Liver (tissue), 9 donors: ENCODE results near the gene GPBP1L1. TPM values are rescaled to one million over a fixed set of nuclear protein-coding genes. Genes with fewer than 3 reads are reported as not detected.

Experiments used
- DNase-seq: peaks from one replicate; pipeline ENCODE4 v3.0.0-alpha.2; 2017; ENCODE audit warnings: low spot score
- H3K27ac ChIP-seq, 2 donors: one replicate each; pipeline ENCODE4 v1.7.0; 2013; ENCODE audit warnings: inconsistent platforms in 2 of 2, low read length in 2 of 2, control low read depth in 1 of 2, low read depth in 1 of 2, mild to moderate bottlenecking in 1 of 2
- H3K27me3 ChIP-seq, 4 donors: one replicate each; pipeline versions ENCODE4 v1.6.1 to v1.7.0; 2013; ENCODE audit warnings: low read length in 3 of 4, inconsistent platforms in 1 of 4, mild to moderate bottlenecking in 1 of 4, moderate library complexity in 1 of 4; ENCODE audit not compliant: control insufficient read depth in 4 of 4, insufficient read depth in 4 of 4
- H3K36me3 ChIP-seq, 4 donors: one replicate each; pipeline versions ENCODE4 v1.6.1 to v1.7.0; 2013; ENCODE audit warnings: low read length in 3 of 4, mild to moderate bottlenecking in 3 of 4, low read depth in 1 of 4, moderate library complexity in 1 of 4; ENCODE audit not compliant: control insufficient read depth in 4 of 4, insufficient read depth in 3 of 4
- H3K4me1 ChIP-seq, 4 donors: one replicate each; pipeline versions ENCODE4 v1.6.1 to v1.7.0; 2013; ENCODE audit warnings: low read length in 3 of 4, mild to moderate bottlenecking in 3 of 4, moderate library complexity in 1 of 4; ENCODE audit not compliant: control insufficient read depth in 4 of 4, insufficient read depth in 4 of 4
- H3K4me3 ChIP-seq, 3 donors: one replicate each; pipeline versions ENCODE4 v1.6.1 to v1.7.0; 2013; ENCODE audit warnings: low read length in 3 of 3, control low read depth in 1 of 3, low read depth in 1 of 3, mild to moderate bottlenecking in 1 of 3
- H3K9ac ChIP-seq, 2 donors: one replicate each; pipeline ENCODE4 v1.7.0; 2013; ENCODE audit warnings: low read length in 2 of 2, mild to moderate bottlenecking in 2 of 2, moderate library complexity in 2 of 2, control low read depth in 1 of 2, low read depth in 1 of 2
- H3K9me3 ChIP-seq, 4 donors: one replicate each; pipeline versions ENCODE4 v1.6.1 to v1.7.0; 2013; ENCODE audit warnings: low read length in 3 of 4; ENCODE audit not compliant: control insufficient read depth in 4 of 4
- EGR1 ChIP-seq, 2 donors: IDR thresholded peaks; 2 replicates each; pipeline ENCODE4 v1.6.1; 2016 to 2018; ENCODE audit warnings: antibody characterized with exemption in 2 of 2, low read depth in 2 of 2
- FOXA2 ChIP-seq: IDR thresholded peaks from 2 replicates; pipeline ENCODE4 v1.6.1; 2016; ENCODE audit warnings: antibody characterized with exemption
- GABPA ChIP-seq, 2 donors: IDR thresholded peaks in 1 of 2; conservative IDR thresholded peaks in 1 of 2; 2 replicates each; pipeline ENCODE4 v1.6.1; 2016; ENCODE audit warnings: antibody characterized with exemption in 2 of 2, mild to moderate bottlenecking in 1 of 2, moderate library complexity in 1 of 2
- HNF4A ChIP-seq, 2 donors: conservative IDR thresholded peaks; 2 replicates each; pipeline ENCODE4 v1.6.1; 2016; ENCODE audit warnings: antibody characterized with exemption in 2 of 2, mild to moderate bottlenecking in 2 of 2
- HNF4G ChIP-seq: IDR thresholded peaks from 2 replicates; pipeline ENCODE4 v1.6.1; 2016; ENCODE audit warnings: antibody characterized with exemption
- JUND ChIP-seq, 2 donors: IDR thresholded peaks; 2 replicates each; pipeline ENCODE4 v1.6.1; 2016; ENCODE audit warnings: antibody characterized with exemption in 2 of 2
- MAX ChIP-seq: IDR thresholded peaks from 2 replicates; pipeline ENCODE4 v1.6.1; 2016; ENCODE audit warnings: antibody characterized with exemption
- NR2F2 ChIP-seq: IDR thresholded peaks from 2 replicates; pipeline ENCODE4 v1.6.1; 2016; ENCODE audit warnings: antibody characterized with exemption
- RAD21 ChIP-seq, 2 donors: IDR thresholded peaks; 2 replicates each; pipeline ENCODE4 v1.6.1; 2016; ENCODE audit warnings: antibody characterized with exemption in 2 of 2, mild to moderate bottlenecking in 2 of 2
- RXRA ChIP-seq, 2 donors: IDR thresholded peaks; 2 replicates each; pipeline ENCODE4 v1.6.1; 2017 to 2018; ENCODE audit warnings: antibody characterized with exemption in 2 of 2, mild to moderate bottlenecking in 1 of 2
- SP1 ChIP-seq: IDR thresholded peaks from 2 replicates; pipeline ENCODE4 v1.6.1; 2018; ENCODE audit warnings: antibody characterized with exemption, mild to moderate bottlenecking
- TAF1 ChIP-seq: conservative IDR thresholded peaks from 2 replicates; pipeline ENCODE4 v1.6.1; 2016; ENCODE audit warnings: antibody characterized with exemption, mild to moderate bottlenecking
- YY1 ChIP-seq: IDR thresholded peaks from 2 replicates; pipeline ENCODE4 v1.6.1; 2016; ENCODE audit warnings: antibody characterized with exemption, mild to moderate bottlenecking
- WGBS: extraction: QIAGEN DNeasy Blood & Tissue Kit; methylation state at CpG from one replicate; pipeline ENCODE4 v1.1.7; 2013; 5-methylcytosine and 5-hydroxymethylcytosine counted together
- polyA plus RNA-seq, 2 donors: library from polyadenylated mRNA; stranded (reverse) in 1 of 2; unstranded in 1 of 2; fragments of 200-250 nt in 1 of 2; fragments of >200 nt in 1 of 2; fragmentation: Nextera tagmentation in 1 of 2; extraction: Ambion mirVana in 1 of 2; gene quantifications; one replicate each; pipeline versions ENCODE4 v1.2.1 to v1.2.3, GENCODE V29; 2013 to 2015
- total RNA-seq, 2 donors: library from RNA; depleted of rRNA; stranded (reverse); fragments of >200 nt; gene quantifications; one replicate each; pipeline ENCODE4 v1.2.3, GENCODE V29; 2014
- TF ChIP-seq, protein P1 (sequence below): IDR thresholded peaks from 2 replicates; pipeline ENCODE4 v1.6.1; 2016; ENCODE audit warnings: antibody characterized with exemption, mild to moderate bottlenecking
- TF ChIP-seq, protein P2 (sequence below): fragments of 150-350 bp; IDR thresholded peaks from 2 replicates; pipeline ENCODE4 v1.5.1; 2017; ENCODE audit warnings: improper control_type of control experiment, low read depth, low read length; ENCODE audit not compliant: missing input control
- TF ChIP-seq, protein P3 (sequence below): IDR thresholded peaks from 2 replicates; pipeline ENCODE4 v1.6.1; 2016; ENCODE audit warnings: antibody characterized with exemption
- TF ChIP-seq, protein P4 (sequence below): IDR thresholded peaks from 2 replicates; pipeline ENCODE4 v1.6.1; 2016; ENCODE audit warnings: antibody characterized with exemption
- donor health status: healthy.
- donor health status: healthy.
- donor health status: healthy.
- donor health status: healthy.
- donor health status: healthy.

GPBP1L1 gene
- total and polyA plus RNA-seq, 4 donors: 24.8 to 86.7 (median 53.5) TPM

DNA sequence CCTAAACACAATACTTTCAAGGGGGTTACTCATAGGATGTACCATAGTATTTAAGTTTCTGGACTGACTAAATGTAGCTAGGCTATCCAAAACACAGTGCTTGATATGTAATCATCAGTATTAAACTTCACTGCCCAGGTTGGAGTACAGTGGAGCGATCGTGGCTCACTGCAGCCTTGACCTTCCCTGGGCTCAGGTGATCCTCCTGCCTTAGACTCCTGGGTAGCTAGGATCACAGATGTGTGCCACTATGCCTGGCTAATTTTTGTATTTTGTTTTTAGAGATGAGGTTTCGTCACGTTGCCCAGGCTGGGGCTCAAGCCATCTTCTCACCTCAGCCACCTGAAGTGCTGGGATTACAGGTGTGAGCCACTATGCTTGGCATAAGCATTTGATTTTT, 91.9 kb downstream of the GPBP1L1 start:
- Histone ChIP-seq H3K36me3 (peaks cover 0 to 12% (median 6%) of the 10 kb centered on the region in 4 donors), H3K4me1 (peaks cover 0 to 8% (median 2%) of the 10 kb centered on the region in 4 donors), H3K9ac (no peak overlapping the region), H3K27ac (no peak overlapping the region), H3K9me3 (no peaks in the 10 kb centered on the region), H3K27me3 (no peaks in the 10 kb centered on the region), H3K4me3 (no peak overlapping the region)
- 96% methylated on average over 4 of the region's 4 CpGs for WGBS
- no peak for DNase-seq
- TF ChIP-seq HNF4G (no peak), TAF1 (no peak), SP1 (no peak), GABPA (IDR thresholded peaks at IDR 0.05 in 1 of 2, conservative IDR thresholded peaks at IDR 0.05 in 1 of 2) (no peak), EGR1 (IDR thresholded peaks at IDR 0.05; ENCODE audit: low read depth in 2 of 2) (no peak), HNF4A (conservative IDR thresholded peaks at IDR 0.05) (no peak), MAX (no peak), NR2F2 (no peak), FOXA2 (no peak), YY1 (no peak), RAD21 (IDR thresholded peaks at IDR 0.05) (no peak), JUND (IDR thresholded peaks at IDR 0.05) (no peak), RXRA (IDR thresholded peaks at IDR 0.05) (no peak)
- TF ChIP-seq, protein P1, sequence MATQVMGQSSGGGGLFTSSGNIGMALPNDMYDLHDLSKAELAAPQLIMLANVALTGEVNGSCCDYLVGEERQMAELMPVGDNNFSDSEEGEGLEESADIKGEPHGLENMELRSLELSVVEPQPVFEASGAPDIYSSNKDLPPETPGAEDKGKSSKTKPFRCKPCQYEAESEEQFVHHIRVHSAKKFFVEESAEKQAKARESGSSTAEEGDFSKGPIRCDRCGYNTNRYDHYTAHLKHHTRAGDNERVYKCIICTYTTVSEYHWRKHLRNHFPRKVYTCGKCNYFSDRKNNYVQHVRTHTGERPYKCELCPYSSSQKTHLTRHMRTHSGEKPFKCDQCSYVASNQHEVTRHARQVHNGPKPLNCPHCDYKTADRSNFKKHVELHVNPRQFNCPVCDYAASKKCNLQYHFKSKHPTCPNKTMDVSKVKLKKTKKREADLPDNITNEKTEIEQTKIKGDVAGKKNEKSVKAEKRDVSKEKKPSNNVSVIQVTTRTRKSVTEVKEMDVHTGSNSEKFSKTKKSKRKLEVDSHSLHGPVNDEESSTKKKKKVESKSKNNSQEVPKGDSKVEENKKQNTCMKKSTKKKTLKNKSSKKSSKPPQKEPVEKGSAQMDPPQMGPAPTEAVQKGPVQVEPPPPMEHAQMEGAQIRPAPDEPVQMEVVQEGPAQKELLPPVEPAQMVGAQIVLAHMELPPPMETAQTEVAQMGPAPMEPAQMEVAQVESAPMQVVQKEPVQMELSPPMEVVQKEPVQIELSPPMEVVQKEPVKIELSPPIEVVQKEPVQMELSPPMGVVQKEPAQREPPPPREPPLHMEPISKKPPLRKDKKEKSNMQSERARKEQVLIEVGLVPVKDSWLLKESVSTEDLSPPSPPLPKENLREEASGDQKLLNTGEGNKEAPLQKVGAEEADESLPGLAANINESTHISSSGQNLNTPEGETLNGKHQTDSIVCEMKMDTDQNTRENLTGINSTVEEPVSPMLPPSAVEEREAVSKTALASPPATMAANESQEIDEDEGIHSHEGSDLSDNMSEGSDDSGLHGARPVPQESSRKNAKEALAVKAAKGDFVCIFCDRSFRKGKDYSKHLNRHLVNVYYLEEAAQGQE: no peak
- TF ChIP-seq, protein P2, sequence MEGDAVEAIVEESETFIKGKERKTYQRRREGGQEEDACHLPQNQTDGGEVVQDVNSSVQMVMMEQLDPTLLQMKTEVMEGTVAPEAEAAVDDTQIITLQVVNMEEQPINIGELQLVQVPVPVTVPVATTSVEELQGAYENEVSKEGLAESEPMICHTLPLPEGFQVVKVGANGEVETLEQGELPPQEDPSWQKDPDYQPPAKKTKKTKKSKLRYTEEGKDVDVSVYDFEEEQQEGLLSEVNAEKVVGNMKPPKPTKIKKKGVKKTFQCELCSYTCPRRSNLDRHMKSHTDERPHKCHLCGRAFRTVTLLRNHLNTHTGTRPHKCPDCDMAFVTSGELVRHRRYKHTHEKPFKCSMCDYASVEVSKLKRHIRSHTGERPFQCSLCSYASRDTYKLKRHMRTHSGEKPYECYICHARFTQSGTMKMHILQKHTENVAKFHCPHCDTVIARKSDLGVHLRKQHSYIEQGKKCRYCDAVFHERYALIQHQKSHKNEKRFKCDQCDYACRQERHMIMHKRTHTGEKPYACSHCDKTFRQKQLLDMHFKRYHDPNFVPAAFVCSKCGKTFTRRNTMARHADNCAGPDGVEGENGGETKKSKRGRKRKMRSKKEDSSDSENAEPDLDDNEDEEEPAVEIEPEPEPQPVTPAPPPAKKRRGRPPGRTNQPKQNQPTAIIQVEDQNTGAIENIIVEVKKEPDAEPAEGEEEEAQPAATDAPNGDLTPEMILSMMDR: no peak
- TF ChIP-seq, protein P3, sequence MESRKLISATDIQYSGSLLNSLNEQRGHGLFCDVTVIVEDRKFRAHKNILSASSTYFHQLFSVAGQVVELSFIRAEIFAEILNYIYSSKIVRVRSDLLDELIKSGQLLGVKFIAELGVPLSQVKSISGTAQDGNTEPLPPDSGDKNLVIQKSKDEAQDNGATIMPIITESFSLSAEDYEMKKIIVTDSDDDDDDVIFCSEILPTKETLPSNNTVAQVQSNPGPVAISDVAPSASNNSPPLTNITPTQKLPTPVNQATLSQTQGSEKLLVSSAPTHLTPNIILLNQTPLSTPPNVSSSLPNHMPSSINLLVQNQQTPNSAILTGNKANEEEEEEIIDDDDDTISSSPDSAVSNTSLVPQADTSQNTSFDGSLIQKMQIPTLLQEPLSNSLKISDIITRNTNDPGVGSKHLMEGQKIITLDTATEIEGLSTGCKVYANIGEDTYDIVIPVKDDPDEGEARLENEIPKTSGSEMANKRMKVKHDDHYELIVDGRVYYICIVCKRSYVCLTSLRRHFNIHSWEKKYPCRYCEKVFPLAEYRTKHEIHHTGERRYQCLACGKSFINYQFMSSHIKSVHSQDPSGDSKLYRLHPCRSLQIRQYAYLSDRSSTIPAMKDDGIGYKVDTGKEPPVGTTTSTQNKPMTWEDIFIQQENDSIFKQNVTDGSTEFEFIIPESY: no peak

DNA sequence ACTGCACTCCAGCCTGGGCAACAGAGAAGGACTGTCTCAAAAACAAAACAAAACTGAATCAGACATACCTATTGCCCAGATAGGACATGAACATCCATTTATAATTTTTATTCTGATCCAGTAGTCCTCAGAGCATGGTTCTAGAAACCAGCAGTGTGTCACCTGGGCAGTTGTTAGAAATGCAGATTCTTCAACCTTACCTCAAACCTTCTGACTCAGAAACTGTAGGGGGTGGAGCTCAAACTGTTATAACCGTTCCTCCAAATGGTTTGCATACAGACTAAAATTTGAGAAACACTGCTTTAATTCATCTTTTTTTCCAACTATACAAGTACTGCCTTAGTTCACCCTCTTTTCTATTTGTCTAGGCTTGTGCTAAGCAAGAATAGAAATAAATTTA, 96.5 kb downstream of the GPBP1L1 start:
- Histone ChIP-seq H3K27me3 (no peaks in the 10 kb centered on the region), H3K36me3 (peaks cover 0 to 12% (median 4%) of the 10 kb centered on the region in 4 donors), H3K9ac (no peak overlapping the region), H3K9me3 (no peaks in the 10 kb centered on the region), H3K4me3 (no peak overlapping the region), H3K4me1 (peaks cover 9 to 25% (median 19%) of the 10 kb centered on the region in 4 donors), H3K27ac (no peak overlapping the region)
- no peak for TF ChIP-seq YY1
- no peak for TF ChIP-seq NR2F2
- TF ChIP-seq TAF1: no peak
- TF ChIP-seq RAD21 (IDR thresholded peaks at IDR 0.05): no peak
- no peak for TF ChIP-seq SP1
- TF ChIP-seq EGR1 (IDR thresholded peaks at IDR 0.05; ENCODE audit: low read depth in 2 of 2): no peak
- no peak for TF ChIP-seq GABPA (IDR thresholded peaks at IDR 0.05 in 1 of 2, conservative IDR thresholded peaks at IDR 0.05 in 1 of 2)
- TF ChIP-seq, protein P4, sequence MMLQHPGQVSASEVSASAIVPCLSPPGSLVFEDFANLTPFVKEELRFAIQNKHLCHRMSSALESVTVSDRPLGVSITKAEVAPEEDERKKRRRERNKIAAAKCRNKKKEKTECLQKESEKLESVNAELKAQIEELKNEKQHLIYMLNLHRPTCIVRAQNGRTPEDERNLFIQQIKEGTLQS: no peak
- no peak for DNase-seq
- 41% methylated on average over 1 of the region's 1 CpG for WGBS
